Upper lobe of right lung (tissue), 1 donor: ENCODE data around the gene ZNF532. TPM values are rescaled to one million over a fixed set of nuclear protein-coding genes. Genes with fewer than 3 reads are reported as not detected.

Source experiments
- ATAC-seq: fragments of 200-7000 bp; cut with Tn5 transposase; one replicate; pipeline ENCODE4 v1.9.1; 2020; ENCODE audit warnings: mild to moderate bottlenecking, moderate library complexity
- DNase-seq: peaks from one replicate; pipeline ENCODE4 v3.0.0-alpha.2; 2020
- H3K27ac ChIP-seq: fragments of 200-600 bp; one replicate; pipeline ENCODE4 v1.8.0; 2022
- H3K27me3 ChIP-seq: fragments of 200-600 bp; one replicate; pipeline ENCODE4 v1.8.0; 2022; ENCODE audit warnings: mild to moderate bottlenecking
- H3K36me3 ChIP-seq: fragments of 200-600 bp; one replicate; pipeline ENCODE4 v1.8.0; 2022
- H3K4me1 ChIP-seq: fragments of 200-600 bp; one replicate; pipeline ENCODE4 v1.8.0; 2022
- H3K4me3 ChIP-seq: fragments of 200-600 bp; one replicate; pipeline ENCODE4 v1.8.0; 2022; ENCODE audit warnings: mild to moderate bottlenecking
- H3K9me3 ChIP-seq: fragments of 200-600 bp; one replicate; pipeline ENCODE4 v1.8.0; 2022
- intact Hi-C: fragments of 100-400 bp; cut with DNase I; formaldehyde crosslinking; loops from one replicate; pipeline ENCODE4 v1.11.0; 2022
- total RNA-seq: library from RNA; stranded (reverse); fragmentation: NEBNext Ultra II Directional; extraction: Animal tissue kit (Norgen Biotek cat#: 25700); gene quantifications from one replicate; pipeline ENCODE4 v1.2.1, GENCODE V29; 2021
- TF ChIP-seq, protein P1 (sequence below): fragments of 200-600 bp; IDR thresholded peaks from one replicate; pipeline ENCODE4 v1.8.0; 2022; ENCODE audit warnings: antibody characterized with exemption
- donor health status: DM: no; HTN: yes; CAD: no; lungs with severe emphysema.

Gene ZNF532
- total RNA-seq, 1 donor from 2014 or later = 56.6 TPM

GRCh38 chr18:58862851-58863538 lies 1.7 kb upstream of the ZNF532 start:
- Histone ChIP-seq H3K4me1 (peaks cover 54% of the 10 kb centered on the region), H3K4me3 (peak overlapping the region; percentile 60), H3K9me3 (no peaks in the 10 kb centered on the region), H3K27me3 (no peaks in the 10 kb centered on the region), H3K36me3 (no peaks in the 10 kb centered on the region), H3K27ac (peak overlapping the region; percentile 95)
- DNase-seq = peak; percentile 70
- peak; percentile 4 for ATAC-seq
- intact Hi-C loops = no loop called here
- TF ChIP-seq, protein P1, sequence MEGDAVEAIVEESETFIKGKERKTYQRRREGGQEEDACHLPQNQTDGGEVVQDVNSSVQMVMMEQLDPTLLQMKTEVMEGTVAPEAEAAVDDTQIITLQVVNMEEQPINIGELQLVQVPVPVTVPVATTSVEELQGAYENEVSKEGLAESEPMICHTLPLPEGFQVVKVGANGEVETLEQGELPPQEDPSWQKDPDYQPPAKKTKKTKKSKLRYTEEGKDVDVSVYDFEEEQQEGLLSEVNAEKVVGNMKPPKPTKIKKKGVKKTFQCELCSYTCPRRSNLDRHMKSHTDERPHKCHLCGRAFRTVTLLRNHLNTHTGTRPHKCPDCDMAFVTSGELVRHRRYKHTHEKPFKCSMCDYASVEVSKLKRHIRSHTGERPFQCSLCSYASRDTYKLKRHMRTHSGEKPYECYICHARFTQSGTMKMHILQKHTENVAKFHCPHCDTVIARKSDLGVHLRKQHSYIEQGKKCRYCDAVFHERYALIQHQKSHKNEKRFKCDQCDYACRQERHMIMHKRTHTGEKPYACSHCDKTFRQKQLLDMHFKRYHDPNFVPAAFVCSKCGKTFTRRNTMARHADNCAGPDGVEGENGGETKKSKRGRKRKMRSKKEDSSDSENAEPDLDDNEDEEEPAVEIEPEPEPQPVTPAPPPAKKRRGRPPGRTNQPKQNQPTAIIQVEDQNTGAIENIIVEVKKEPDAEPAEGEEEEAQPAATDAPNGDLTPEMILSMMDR = no peak

DNA sequence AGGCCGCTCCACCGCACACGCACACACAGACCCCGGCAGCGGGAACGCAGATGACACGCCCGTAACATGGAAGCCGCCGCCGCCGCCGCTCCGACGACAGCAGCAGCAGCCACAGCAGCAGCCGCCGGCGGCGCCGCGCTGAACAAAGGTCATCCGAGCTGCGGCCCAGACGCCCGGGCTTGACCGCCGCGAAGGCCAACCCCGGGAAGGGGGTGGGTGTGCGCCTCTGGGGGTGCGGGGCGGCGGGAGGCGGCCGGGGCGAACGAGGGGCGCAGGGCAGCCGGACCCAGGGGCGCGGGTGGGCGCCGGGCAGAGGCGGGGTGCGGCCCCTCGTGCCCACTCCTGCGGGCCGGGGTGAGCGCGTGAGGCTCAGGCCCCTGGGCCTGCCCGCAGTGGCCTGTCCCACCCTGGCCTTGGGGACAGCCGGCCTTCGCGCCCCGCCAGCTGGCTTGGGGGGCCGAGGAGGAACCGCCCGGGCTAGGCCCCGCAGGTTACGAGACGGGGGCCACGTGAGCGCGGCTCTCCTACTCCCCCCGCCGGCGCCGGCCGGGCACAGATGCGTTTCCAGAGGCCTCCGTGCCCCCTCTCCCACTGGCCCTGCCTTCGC lies 1.0 kb upstream of the ZNF532 start:
- Histone ChIP-seq H3K4me1 (peaks cover 54% of the 10 kb centered on the region), H3K36me3 (no peaks in the 10 kb centered on the region), H3K9me3 (no peaks in the 10 kb centered on the region), H3K27me3 (no peaks in the 10 kb centered on the region), H3K27ac (peak overlapping the region; percentile 95), H3K4me3 (peak overlapping the region; percentile 55)
- ATAC-seq = peak; percentile 81
- DNase-seq = peak; percentile 82
- intact Hi-C loops = no loop called here
- TF ChIP-seq, protein P1 = no peak

- ATAC-seq (no peak), DNase-seq (no peak)
- no peaks in the 10 kb centered on the region for H3K9me3 ChIP-seq
- intact Hi-C loops = no loop called here
- TF ChIP-seq, protein P1 = no peak
- peak overlapping the region; percentile 55 for H3K4me3 ChIP-seq
- H3K27ac ChIP-seq = peak overlapping the region; percentile 95
- H3K36me3 ChIP-seq = no peaks in the 10 kb centered on the region
- H3K27me3 ChIP-seq = no peaks in the 10 kb centered on the region
- H3K4me1 ChIP-seq = peaks cover 44% of the 10 kb centered on the region
Measured at GRCh38 chr18:58865033-58865590, 435 bp downstream of the ZNF532 start.

DNA sequence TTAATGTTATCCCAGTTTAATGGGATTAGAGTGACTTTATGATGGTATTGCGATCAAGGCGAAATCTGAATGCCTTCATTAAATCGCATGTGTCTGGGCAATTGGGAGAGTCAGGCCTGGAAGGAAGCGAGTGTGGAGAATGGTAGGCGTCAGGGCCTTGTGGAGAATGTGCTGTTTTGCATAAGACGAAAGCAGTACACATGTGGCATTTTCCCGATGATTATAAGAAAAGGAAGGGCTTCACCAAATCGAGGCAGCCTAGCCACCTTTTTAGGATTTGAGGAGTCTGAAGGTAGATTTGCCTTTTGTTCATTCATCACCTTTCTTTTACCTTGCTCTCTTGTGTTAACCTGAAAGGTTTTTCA lies 1.0 kb downstream of the ZNF532 start:
- TF ChIP-seq, protein P1 = no peak
- H3K27me3 ChIP-seq = no peaks in the 10 kb centered on the region
- ATAC-seq (no peak), DNase-seq (no peak)
- peaks cover 44% of the 10 kb centered on the region for H3K4me1 ChIP-seq
- no peak overlapping the region for H3K4me3 ChIP-seq
- intact Hi-C loops = no loop called here
- H3K9me3 ChIP-seq = no peaks in the 10 kb centered on the region
- no peaks in the 10 kb centered on the region for H3K36me3 ChIP-seq
- no peak overlapping the region for H3K27ac ChIP-seq

DNA sequence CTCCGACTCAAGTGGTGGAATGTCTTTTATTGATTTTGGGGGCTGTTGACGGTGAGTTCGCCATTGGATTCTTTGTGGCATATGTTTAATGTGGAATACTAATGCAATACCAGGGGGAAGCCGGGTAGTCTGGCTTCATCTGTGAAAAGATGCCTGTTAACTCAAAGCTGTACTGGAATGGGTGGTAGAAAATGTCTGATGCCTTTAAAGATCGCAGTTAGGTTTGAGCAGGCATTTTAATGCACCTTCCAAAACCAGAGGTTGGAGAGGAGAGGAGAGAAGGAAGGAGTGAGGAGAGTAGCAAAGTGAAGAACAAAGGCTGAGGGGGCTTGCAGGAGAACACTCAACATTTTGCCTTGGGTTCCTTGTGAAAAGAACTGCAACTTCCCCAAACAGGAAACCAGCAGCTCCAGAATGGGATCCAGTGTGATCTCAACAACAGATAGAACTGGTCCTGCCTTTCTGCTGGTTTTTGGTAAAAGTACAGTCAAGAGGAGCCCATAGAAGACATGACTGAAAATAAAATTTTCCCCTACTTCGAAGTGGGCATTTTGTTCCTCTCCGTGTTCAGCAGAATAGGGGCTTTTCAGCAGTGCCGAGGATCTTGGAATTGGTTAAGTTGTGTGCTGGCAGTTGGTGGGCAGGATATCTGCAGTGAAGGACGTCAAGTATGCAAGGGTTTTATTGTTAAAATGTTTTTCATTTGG lies 1.5 kb downstream of the ZNF532 start:
- no peaks in the 10 kb centered on the region for H3K27me3 ChIP-seq
- peaks cover 40% of the 10 kb centered on the region for H3K4me1 ChIP-seq
- H3K4me3 ChIP-seq = no peak overlapping the region
- no peaks in the 10 kb centered on the region for H3K9me3 ChIP-seq
- no peaks in the 10 kb centered on the region for H3K36me3 ChIP-seq
- TF ChIP-seq, protein P1 = no peak
- intact Hi-C loops = no loop called here
- H3K27ac ChIP-seq = no peak overlapping the region
- DNase-seq (no peak), ATAC-seq (no peak)
